Fibroblast of lung (primary cell): ENCODE results near the gene FAP. TPM values are rescaled to one million over a fixed set of nuclear protein-coding genes. Genes with fewer than 3 reads are reported as not detected.

Source experiments
- DNase-seq, 2 donors: peaks; one replicate each; pipeline versions ENCODE4 v3.0.0 to v3.0.0-alpha.2; 2010; ENCODE audit warnings: low read depth in 2 of 2
- H2AFZ ChIP-seq: 2 replicates; pipeline ENCODE4 v1.5.1; 2012; ENCODE audit warnings: low read length, control low read depth, inconsistent platforms
- H3K27ac ChIP-seq: 2 replicates; pipeline ENCODE4 v1.5.1; 2011; ENCODE audit warnings: low read length, control low read depth; ENCODE audit not compliant: insufficient read depth
- H3K27me3 ChIP-seq: 2 replicates; pipeline ENCODE4 v1.5.1; 2011; ENCODE audit warnings: mild to moderate bottlenecking, low read length; ENCODE audit not compliant: control insufficient read depth, insufficient read depth
- H3K36me3 ChIP-seq: 2 replicates; pipeline ENCODE4 v1.5.1; 2011; ENCODE audit warnings: low read length; ENCODE audit not compliant: control insufficient read depth, insufficient read depth
- H3K4me1 ChIP-seq: 2 replicates; pipeline ENCODE4 v1.5.1; 2011; ENCODE audit warnings: low read length; ENCODE audit not compliant: control insufficient read depth, insufficient read depth; ENCODE audit errors: extremely low read depth
- H3K4me2 ChIP-seq: 2 replicates; pipeline ENCODE4 v1.5.1; 2011; ENCODE audit warnings: low read length, control low read depth; ENCODE audit not compliant: insufficient read depth; ENCODE audit errors: extremely low read depth
- H3K4me3 ChIP-seq, 4 experiments: fragments of 200-600 bp in 1 of 4; sonication (generic) in 1 of 4; replicated peaks in 1 of 4; 2 replicates each; pipeline ENCODE4 v1.5.1; 2011 to 2016; ENCODE audit warnings: low read length in 4 of 4, low read depth in 3 of 4, mild to moderate bottlenecking in 3 of 4, control low read depth in 2 of 4, inconsistent platforms in 1 of 4, mixed read lengths in 1 of 4; ENCODE audit not compliant: insufficient read depth in 1 of 4; ENCODE audit errors: control extremely low read depth in 1 of 4
- H3K79me2 ChIP-seq: 2 replicates; pipeline ENCODE4 v1.5.1; 2012; ENCODE audit warnings: mild to moderate bottlenecking, low read length, inconsistent platforms; ENCODE audit not compliant: control insufficient read depth, insufficient read depth
- H3K9ac ChIP-seq: 2 replicates; pipeline ENCODE4 v1.5.1; 2011; ENCODE audit warnings: mild to moderate bottlenecking, low read length, control low read depth; ENCODE audit not compliant: insufficient read depth
- H3K9me3 ChIP-seq: 2 replicates; pipeline ENCODE4 v1.5.1; 2012; ENCODE audit warnings: low read depth, low read length; ENCODE audit not compliant: control insufficient read depth, insufficient read depth
- H4K20me1 ChIP-seq: 2 replicates; pipeline ENCODE4 v1.5.1; 2011; ENCODE audit warnings: low read length; ENCODE audit not compliant: control insufficient read depth, insufficient read depth; ENCODE audit errors: extremely low read depth
- CTCF ChIP-seq, 2 donors: IDR thresholded peaks in 1 of 2; conservative IDR thresholded peaks in 1 of 2; 1 replicate in 1 of 2; 2 replicates in 1 of 2; pipeline ENCODE4 v1.5.1; 2011 to 2012; ENCODE audit warnings: low read length in 2 of 2, control low read depth in 1 of 2, inconsistent platforms in 1 of 2, low read depth in 1 of 2, mild to moderate bottlenecking in 1 of 2
- EZH2 ChIP-seq: IDR thresholded peaks from 2 replicates; pipeline ENCODE4 v1.5.1; 2012; ENCODE audit warnings: low read length, control low read depth, mild to moderate bottlenecking; ENCODE audit errors: missing control alignments
- polyA plus RNA-seq, 2 donors: library from polyadenylated mRNA; depleted of rRNA in 1 of 2; stranded (reverse) in 1 of 2; unstranded in 1 of 2; fragments of >200 nt; gene quantifications; 2 replicates each; pipeline ENCODE4 v1.2.1, GENCODE V29; 2011 to 2012; ENCODE audit warnings: missing spikeins in 1 of 2
- total RNA-seq: library from RNA; depleted of rRNA; stranded (reverse); fragments of >200 nt; gene quantifications from 2 replicates; pipeline ENCODE4 v1.2.1, GENCODE V29; 2014

Gene FAP
- total and polyA plus RNA-seq, 2 donors (not counting 1 experiment from before 2014, with no cell fraction given): 96.1 to 140 TPM

DNA sequence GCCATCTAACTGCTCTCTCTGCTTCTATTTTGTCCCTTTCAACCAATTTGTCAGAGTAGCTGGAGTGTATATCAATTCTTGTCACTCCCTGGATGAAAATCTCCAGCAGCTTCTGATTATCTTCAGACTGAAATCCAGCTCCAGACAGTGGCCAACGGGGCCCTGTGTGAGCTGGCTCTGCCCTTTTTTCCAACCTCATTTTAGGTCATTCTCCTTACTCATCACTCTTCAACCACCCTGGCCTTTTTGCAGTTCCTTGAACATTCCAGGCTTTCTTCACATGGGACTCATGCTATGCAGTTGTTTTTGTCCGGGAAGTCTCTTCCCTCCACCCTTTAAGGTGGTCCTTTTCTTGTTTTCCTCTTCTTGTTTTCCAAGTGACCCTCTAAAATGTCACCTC is 15.4 kb upstream of the FAP start:
- Histone ChIP-seq H3K4me2 (no peak overlapping the region), H3K36me3 (no peaks in the 10 kb centered on the region), H3K9me3 (no peaks in the 10 kb centered on the region), H2AFZ (no peak overlapping the region), H3K27me3 (no peaks in the 10 kb centered on the region), H4K20me1 (no peaks in the 10 kb centered on the region), H3K79me2 (no peaks in the 10 kb centered on the region), H3K27ac (no peak overlapping the region), H3K4me1 (peaks cover 18% of the 10 kb centered on the region), H3K4me3 (no peak overlapping the region), H3K9ac (no peak overlapping the region)
- DNase-seq: peak in 1 of 2 donors; percentile 66
- TF ChIP-seq CTCF (conservative IDR thresholded peaks at IDR 0.05 in 1 of 2, IDR thresholded peaks at IDR 0.05 in 1 of 2; ENCODE audit: low read depth in 1 of 2, low read length in 2 of 2): no peak
- no peak for TF ChIP-seq EZH2

- Histone ChIP-seq H3K4me2 (no peak overlapping the region), H3K9ac (no peak overlapping the region)
These were observed 14.9 kb upstream of the FAP start for GRCh38 chr2:162258169-162258568.

DNA sequence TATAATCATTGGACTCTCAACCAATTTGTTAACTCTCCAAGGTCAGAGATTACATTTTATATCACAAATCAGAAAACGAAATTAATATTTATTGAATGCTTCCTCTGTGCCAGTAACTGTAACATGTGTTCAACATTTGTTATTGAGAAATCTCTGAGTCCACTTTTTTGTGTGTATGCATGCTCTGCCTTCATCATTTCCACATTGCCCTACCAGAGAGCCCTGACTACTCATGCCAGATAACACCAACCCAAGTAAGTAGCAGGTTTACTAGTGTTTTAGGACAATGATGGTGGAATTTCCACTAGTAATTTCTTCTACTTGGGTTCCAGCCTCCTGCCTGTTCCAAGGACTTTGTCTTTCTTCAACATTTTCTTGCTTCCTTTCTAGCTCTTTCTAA is 14.2 kb upstream of the FAP start:
- Histone ChIP-seq H3K79me2 (no peaks in the 10 kb centered on the region), H3K4me2 (no peak overlapping the region), H3K9me3 (no peaks in the 10 kb centered on the region), H4K20me1 (no peaks in the 10 kb centered on the region), H3K27me3 (no peaks in the 10 kb centered on the region), H3K9ac (no peak overlapping the region), H3K4me1 (peaks cover 18% of the 10 kb centered on the region), H2AFZ (no peak overlapping the region), H3K27ac (no peak overlapping the region), H3K36me3 (no peaks in the 10 kb centered on the region), H3K4me3 (no peak overlapping the region)
- peak in 1 of 2 donors; percentile 46 for DNase-seq
- TF ChIP-seq EZH2 (no peak), CTCF (conservative IDR thresholded peaks at IDR 0.05 in 1 of 2, IDR thresholded peaks at IDR 0.05 in 1 of 2; ENCODE audit: low read depth in 1 of 2, low read length in 2 of 2) (no peak)

More at GRCh38 chr2:162258169-162258568, 14.9 kb upstream of the FAP start:
- Histone ChIP-seq H3K9me3 (no peaks in the 10 kb centered on the region), H4K20me1 (no peaks in the 10 kb centered on the region), H3K27me3 (no peaks in the 10 kb centered on the region), H3K36me3 (no peaks in the 10 kb centered on the region), H3K4me1 (peaks cover 18% of the 10 kb centered on the region), H3K4me3 (no peak overlapping the region), H3K27ac (no peak overlapping the region), H3K79me2 (no peaks in the 10 kb centered on the region), H2AFZ (no peak overlapping the region)
- DNase-seq: peak in 1 of 2 donors; percentile 75
- TF ChIP-seq EZH2: no peak
